Measurements from ENCODE around the gene MAGEC3.
"Not testable (repeated sequence)": the region's sequence is repeated elsewhere in the genome, so short reads cannot be mapped to it uniquely, and the experiment has no call there.

MAGEC3 gene

GRCh38 chrX:141838016-141838415 lies at the start of gene MAGEC3:
Gene MAGEC3 (plus strand): TSS chrX:141838316. CDS start chrX:141838316, 0 bp downstream.
- DNase-seq (ENCODE audit: low spot score): no peak

- DNase-seq (ENCODE audit: low spot score): no peak
Measured at GRCh38 chrX:141791856-141792255, 46.3 kb upstream of the MAGEC3 start.

- DNase-seq (ENCODE audit: low spot score): no peak
Measured at GRCh38 chrX:141811438-141811837, 26.7 kb upstream of the MAGEC3 start.

- no peak for DNase-seq (ENCODE audit: low spot score)
Measured at GRCh38 chrX:141814213-141814857, 23.8 kb upstream of the MAGEC3 start.

- no peak for DNase-seq (ENCODE audit: low spot score)
Measured at GRCh38 chrX:141815904-141816303, 22.2 kb upstream of the MAGEC3 start.

GRCh38 chrX:141832247-141832646 lies 5.9 kb upstream of the MAGEC3 start:
- no peak for DNase-seq (ENCODE audit: low spot score)

- DNase-seq (ENCODE audit: low spot score): no peak
Measured at GRCh38 chrX:141839856-141840255, 1.7 kb downstream of the MAGEC3 start.

GRCh38 chrX:141857479-141857878 lies 19.4 kb downstream of the MAGEC3 start:
- no peak for DNase-seq (ENCODE audit: low spot score)

GRCh38 chrX:141879616-141880015 lies 41.5 kb downstream of the MAGEC3 start:
- DNase-seq (ENCODE audit: low spot score): peak; percentile 5

- not testable (repeated sequence) for DNase-seq (ENCODE audit: low spot score)
Measured at GRCh38 chrX:141888811-141889210, 50.7 kb downstream of the MAGEC3 start.

GRCh38 chrX:141894733-141895132 lies 56.6 kb downstream of the MAGEC3 start:
- DNase-seq (ENCODE audit: low spot score): no peak

- no peak for DNase-seq (ENCODE audit: low spot score)
Measured at GRCh38 chrX:141897690-141898089, 59.6 kb downstream of the MAGEC3 start.

- DNase-seq (ENCODE audit: low spot score): no peak
Measured at GRCh38 chrX:141902366-141902765, 64.2 kb downstream of the MAGEC3 start.

GRCh38 chrX:141903400-141904155 lies 65.5 kb downstream of the MAGEC3 start, which contains the start of gene MAGEC1:
Gene MAGEC1 (plus strand): TSS chrX:141903894. CDS start chrX:141905073, 1,179 bp downstream.
- DNase-seq (ENCODE audit: low spot score): no peak

- DNase-seq (ENCODE audit: low spot score): no peak
Measured at GRCh38 chrX:141904262-141904661, 66.1 kb downstream of the MAGEC3 start.

- no peak for DNase-seq (ENCODE audit: low spot score)
Measured at GRCh38 chrX:141917801-141918200, 79.7 kb downstream of the MAGEC3 start.

- no peak for DNase-seq (ENCODE audit: low spot score)
Measured at GRCh38 chrX:141924293-141924692, 86.2 kb downstream of the MAGEC3 start.

- DNase-seq (ENCODE audit: low spot score): no peak
Measured at GRCh38 chrX:141928432-141928831, 90.3 kb downstream of the MAGEC3 start.

- no peak for DNase-seq (ENCODE audit: low spot score)
Measured at GRCh38 chrX:141934059-141934641, 96.0 kb downstream of the MAGEC3 start.

GRCh38 chrX:141935645-141936044 lies 97.5 kb downstream of the MAGEC3 start:
- DNase-seq (ENCODE audit: low spot score): no peak

- DNase-seq (ENCODE audit: low spot score): no peak
Measured at GRCh38 chrX:141936080-141936479, 98.0 kb downstream of the MAGEC3 start.

GRCh38 chrX:141941234-141941633 lies 103.1 kb downstream of the MAGEC3 start:
- DNase-seq (ENCODE audit: low spot score): no peak

GRCh38 chrX:141945426-141945825 lies 107.3 kb downstream of the MAGEC3 start:
- no peak for DNase-seq (ENCODE audit: low spot score)
